GM18526 (cell line): ENCODE data around the gene PSME4.

Experiments used
- POLR2A ChIP-seq: IDR thresholded peaks from 3 replicates; pipeline ENCODE4 v1.6.1; 2011; ENCODE audit not compliant: insufficient read length; ENCODE audit errors: extremely low read depth

Gene PSME4

GRCh38 chr2:53867169-53867568 lies 103.6 kb downstream of the PSME4 start:
- no peak for TF ChIP-seq POLR2A

- no peak for TF ChIP-seq POLR2A
These were observed 104.8 kb downstream of the PSME4 start for GRCh38 chr2:53865962-53866361.

GRCh38 chr2:53865264-53865663 lies 105.5 kb downstream of the PSME4 start:
- no peak for TF ChIP-seq POLR2A

- no peak for TF ChIP-seq POLR2A
These were observed 107.1 kb downstream of the PSME4 start for GRCh38 chr2:53863538-53864227.

- no peak for TF ChIP-seq POLR2A
These were observed 109.0 kb downstream of the PSME4 start for GRCh38 chr2:53861824-53862223.

- TF ChIP-seq POLR2A = no peak
These were observed 111.3 kb downstream of the PSME4 start, which contains the start of gene GPR75 for GRCh38 chr2:53859206-53860181. GPR75 (minus strand) TSS chr2:53859967; CDS start chr2:53854756, 5,211 bp downstream.

- TF ChIP-seq POLR2A = no peak
These were observed 114.5 kb downstream of the PSME4 start for GRCh38 chr2:53856272-53856671.

- TF ChIP-seq POLR2A = no peak
These were observed 116.1 kb downstream of the PSME4 start for GRCh38 chr2:53854678-53855077.

- no peak for TF ChIP-seq POLR2A
These were observed 118.3 kb downstream of the PSME4 start for GRCh38 chr2:53852532-53852931.

GRCh38 chr2:53848062-53848461 lies 122.7 kb downstream of the PSME4 start:
- TF ChIP-seq POLR2A = no peak

GRCh38 chr2:53843595-53843994 lies 127.2 kb downstream of the PSME4 start:
- TF ChIP-seq POLR2A = no peak

- no peak for TF ChIP-seq POLR2A
These were observed 127.9 kb downstream of the PSME4 start for GRCh38 chr2:53842891-53843290.

GRCh38 chr2:53840580-53840979 lies 130.2 kb downstream of the PSME4 start:
- TF ChIP-seq POLR2A = no peak

GRCh38 chr2:53829273-53829979 lies 141.4 kb downstream of the PSME4 start:
- TF ChIP-seq POLR2A = no peak

- TF ChIP-seq POLR2A = no peak
These were observed 142.5 kb downstream of the PSME4 start for GRCh38 chr2:53828331-53828730.

- no peak for TF ChIP-seq POLR2A
These were observed 143.2 kb downstream of the PSME4 start for GRCh38 chr2:53827398-53828175.
